GM13977 (cell line): ENCODE measurements around the gene RFX2.
"Not testable (repeated sequence)": the region's sequence is repeated elsewhere in the genome, so short reads cannot be mapped to it uniquely, and the experiment has no call there.

ENCODE experiments used
- DNase-seq: peaks from one replicate; pipeline ENCODE4 v3.0.0; 2012; ENCODE audit warnings: low spot score
- CTCF ChIP-seq: IDR thresholded peaks from 2 replicates; pipeline ENCODE4 v1.5.1; 2012; ENCODE audit warnings: mild to moderate bottlenecking, control low read depth; ENCODE audit not compliant: insufficient read depth; ENCODE audit errors: extremely low read depth, missing control alignments
- in situ Hi-C: fragments of 300-500 bp; cut with MboI; formaldehyde crosslinking; loops from one replicate; pipeline ENCODE4 v1.12.0; 2022; ENCODE audit warnings: low sequenced_read_pairs, low pct_unique_long_range_greater_than_20kb, mixed read lengths, inconsistent platforms; ENCODE audit not compliant: unreplicated experiment

RFX2 gene

GRCh38 chr19:6073858-6074708 is 36.2 kb downstream of the RFX2 start:
- no peak for TF ChIP-seq CTCF
- DNase-seq: no peak

GRCh38 chr19:6073233-6073632 is 37.1 kb downstream of the RFX2 start:
- in situ Hi-C loops, DNase-seq: not testable (repeated sequence)

More at GRCh38 chr19:6073858-6074708, 36.2 kb downstream of the RFX2 start:
- in situ Hi-C loops: no loop called here

- in situ Hi-C loops: no loop called here
- TF ChIP-seq CTCF: no peak
- DNase-seq: no peak
Measured at GRCh38 chr19:6071875-6072274, 38.4 kb downstream of the RFX2 start.

GRCh38 chr19:6070720-6071485 is 39.4 kb downstream of the RFX2 start:
- no peak for TF ChIP-seq CTCF
- in situ Hi-C loops: no loop called here
- no peak for DNase-seq

- in situ Hi-C loops: no loop called here
- TF ChIP-seq CTCF: no peak
- DNase-seq: no peak
Measured at GRCh38 chr19:6070207-6070681, 40.1 kb downstream of the RFX2 start.

- in situ Hi-C loops: loop anchor here (10.0 kb wide), 1 partner anchor 45 kb away; the partner anchor contains the start of gene RFX2
- no peak for TF ChIP-seq CTCF
- no peak for DNase-seq
Measured at GRCh38 chr19:6069268-6069791, 41.0 kb downstream of the RFX2 start.
